Measurements from ENCODE around the gene TBC1D4.
A peak's percentile ranks its signal among the peaks of the same experiment; 100 is the strongest.

TBC1D4 gene

GRCh38 chr13:75426421-75426820 is 55.5 kb downstream of the TBC1D4 start:
- Histone ChIP-seq H3K27ac (ENCODE audit: low read depth, low read length) (no peak overlapping the region), H3K23ac (ENCODE audit: low read length) (no peak overlapping the region), H3K4me2 (ENCODE audit: low read length) (no peak overlapping the region), H2BK120ac (ENCODE audit: insufficient read depth, low read length, poor library complexity) (no peak overlapping the region), H3K18ac (ENCODE audit: low read length) (no peak overlapping the region), H3K14ac (ENCODE audit: low read length) (no peak overlapping the region), H2AK5ac (ENCODE audit: low read length) (no peak overlapping the region), H4K12ac (ENCODE audit: low read depth, low read length) (no peak overlapping the region), H2AFZ (ENCODE audit: insufficient read depth, low read length, poor library complexity) (no peak overlapping the region), H3K79me2 (ENCODE audit: control insufficient read depth, insufficient read depth, low read length, poor library complexity) (no peaks in the 10 kb centered on the region), H3K4me3 (ENCODE audit: low read depth, low read length) (no peak overlapping the region), H3K4ac (ENCODE audit: low read depth, low read length) (no peak overlapping the region), H3K4me1 (ENCODE audit: control insufficient read depth in 1 of 2, insufficient read depth in 2 of 2, low read length in 2 of 2) (no peaks in the 10 kb centered on the region), H3K9ac (ENCODE audit: low read length) (no peak overlapping the region), H3K36me3 (ENCODE audit: control insufficient read depth in 1 of 2, insufficient read depth in 2 of 2, low read length in 2 of 2) (no peaks in the 10 kb centered on the region), H4K91ac (ENCODE audit: low read depth, low read length) (no peak overlapping the region), H2BK12ac (ENCODE audit: low read length) (no peak overlapping the region), H3K27me3 (ENCODE audit: insufficient read depth, low read length) (no peaks in the 10 kb centered on the region), H3K9me3 (ENCODE audit: insufficient read depth, low read depth, low read length) (no peaks in the 10 kb centered on the region), H4K8ac (ENCODE audit: low read depth, low read length) (no peak overlapping the region), H2BK5ac (ENCODE audit: low read depth, low read length, poor library complexity) (no peak overlapping the region), H3K79me1 (ENCODE audit: low read length) (no peaks in the 10 kb centered on the region)
- peak; percentile 11 to 51 for DNase-seq

GRCh38 chr13:75425216-75426009 is 56.6 kb downstream of the TBC1D4 start:
- no peaks in the 10 kb centered on the region for H3K79me1 ChIP-seq (ENCODE audit: low read length)
- no peak overlapping the region for H3K4me2 ChIP-seq (ENCODE audit: low read length)
- H4K12ac ChIP-seq (ENCODE audit: low read depth, low read length) = no peak overlapping the region
- no peak overlapping the region for H3K4ac ChIP-seq (ENCODE audit: low read depth, low read length)
- H4K8ac ChIP-seq (ENCODE audit: low read depth, low read length) = no peak overlapping the region
- no peak overlapping the region for H4K91ac ChIP-seq (ENCODE audit: low read depth, low read length)
- no peak overlapping the region for H3K14ac ChIP-seq (ENCODE audit: low read length)
- H2AFZ ChIP-seq (ENCODE audit: insufficient read depth, low read length, poor library complexity) = no peak overlapping the region
- DNase-seq = no peak
- no peak overlapping the region for H3K9ac ChIP-seq (ENCODE audit: low read length)
- no peaks in the 10 kb centered on the region for H3K4me1 ChIP-seq (ENCODE audit: control insufficient read depth in 1 of 2, insufficient read depth in 2 of 2, low read length in 2 of 2)
- no peaks in the 10 kb centered on the region for H3K79me2 ChIP-seq (ENCODE audit: control insufficient read depth, insufficient read depth, low read length, poor library complexity)
- no peaks in the 10 kb centered on the region for H3K36me3 ChIP-seq (ENCODE audit: control insufficient read depth in 1 of 2, insufficient read depth in 2 of 2, low read length in 2 of 2)
- H2BK120ac ChIP-seq (ENCODE audit: insufficient read depth, low read length, poor library complexity) = no peak overlapping the region
- no peaks in the 10 kb centered on the region for H3K27me3 ChIP-seq (ENCODE audit: insufficient read depth, low read length)
- H2BK5ac ChIP-seq (ENCODE audit: low read depth, low read length, poor library complexity) = no peak overlapping the region
- WGBS (ENCODE audit: extremely low coverage, insufficient coverage, insufficient read length) = no CpG with 5 or more reads among the region's 3 CpGs
- no peak overlapping the region for H2AK5ac ChIP-seq (ENCODE audit: low read length)
- no peaks in the 10 kb centered on the region for H3K9me3 ChIP-seq (ENCODE audit: insufficient read depth, low read depth, low read length)
- no peak overlapping the region for H3K18ac ChIP-seq (ENCODE audit: low read length)
- no peak overlapping the region for H3K23ac ChIP-seq (ENCODE audit: low read length)
- no peak overlapping the region for H3K27ac ChIP-seq (ENCODE audit: low read depth, low read length)
- no peak overlapping the region for H3K4me3 ChIP-seq (ENCODE audit: low read depth, low read length)
- H2BK12ac ChIP-seq (ENCODE audit: low read length) = no peak overlapping the region

GRCh38 chr13:75423946-75424345 is 58.0 kb downstream of the TBC1D4 start:
- DNase-seq = peak; percentile 70 to 78
- H2BK5ac ChIP-seq (ENCODE audit: low read depth, low read length, poor library complexity) = no peak overlapping the region
- H4K12ac ChIP-seq (ENCODE audit: low read depth, low read length) = no peak overlapping the region
- no peak overlapping the region for H3K14ac ChIP-seq (ENCODE audit: low read length)
- no peak overlapping the region for H3K4me3 ChIP-seq (ENCODE audit: low read depth, low read length)
- H3K4me2 ChIP-seq (ENCODE audit: low read length) = no peak overlapping the region
- WGBS (ENCODE audit: extremely low coverage, insufficient coverage, insufficient read length) = no CpG with 5 or more reads among the region's 3 CpGs
- H2AFZ ChIP-seq (ENCODE audit: insufficient read depth, low read length, poor library complexity) = no peak overlapping the region
- no peak overlapping the region for H4K91ac ChIP-seq (ENCODE audit: low read depth, low read length)
- no peaks in the 10 kb centered on the region for H3K79me2 ChIP-seq (ENCODE audit: control insufficient read depth, insufficient read depth, low read length, poor library complexity)
- H2BK12ac ChIP-seq (ENCODE audit: low read length) = no peak overlapping the region
- H3K36me3 ChIP-seq (ENCODE audit: control insufficient read depth in 1 of 2, insufficient read depth in 2 of 2, low read length in 2 of 2) = no peaks in the 10 kb centered on the region
- H3K9me3 ChIP-seq (ENCODE audit: insufficient read depth, low read depth, low read length) = no peaks in the 10 kb centered on the region
- H3K27me3 ChIP-seq (ENCODE audit: insufficient read depth, low read length) = no peaks in the 10 kb centered on the region
- no peak overlapping the region for H3K23ac ChIP-seq (ENCODE audit: low read length)
- no peaks in the 10 kb centered on the region for H3K79me1 ChIP-seq (ENCODE audit: low read length)
- H3K4ac ChIP-seq (ENCODE audit: low read depth, low read length) = no peak overlapping the region
- no peaks in the 10 kb centered on the region for H3K4me1 ChIP-seq (ENCODE audit: control insufficient read depth in 1 of 2, insufficient read depth in 2 of 2, low read length in 2 of 2)
- H2BK120ac ChIP-seq (ENCODE audit: insufficient read depth, low read length, poor library complexity) = no peak overlapping the region
- H3K27ac ChIP-seq (ENCODE audit: low read depth, low read length) = no peak overlapping the region
- H3K18ac ChIP-seq (ENCODE audit: low read length) = no peak overlapping the region
- H3K9ac ChIP-seq (ENCODE audit: low read length) = no peak overlapping the region
- no peak overlapping the region for H4K8ac ChIP-seq (ENCODE audit: low read depth, low read length)
- H2AK5ac ChIP-seq (ENCODE audit: low read length) = no peak overlapping the region

- Histone ChIP-seq H2BK120ac (ENCODE audit: insufficient read depth, low read length, poor library complexity) (no peak overlapping the region), H4K12ac (ENCODE audit: low read depth, low read length) (no peak overlapping the region), H3K4ac (ENCODE audit: low read depth, low read length) (no peak overlapping the region), H2AFZ (ENCODE audit: insufficient read depth, low read length, poor library complexity) (no peak overlapping the region), H3K79me1 (ENCODE audit: low read length) (no peaks in the 10 kb centered on the region), H3K9ac (ENCODE audit: low read length) (no peak overlapping the region), H3K27me3 (ENCODE audit: insufficient read depth, low read length) (no peaks in the 10 kb centered on the region), H3K4me1 (ENCODE audit: control insufficient read depth in 1 of 2, insufficient read depth in 2 of 2, low read length in 2 of 2) (no peaks in the 10 kb centered on the region), H2AK5ac (ENCODE audit: low read length) (no peak overlapping the region), H2BK5ac (ENCODE audit: low read depth, low read length, poor library complexity) (no peak overlapping the region), H3K79me2 (ENCODE audit: control insufficient read depth, insufficient read depth, low read length, poor library complexity) (no peaks in the 10 kb centered on the region), H3K4me2 (ENCODE audit: low read length) (no peak overlapping the region), H4K91ac (ENCODE audit: low read depth, low read length) (no peak overlapping the region), H3K27ac (ENCODE audit: low read depth, low read length) (no peak overlapping the region), H3K36me3 (ENCODE audit: control insufficient read depth in 1 of 2, insufficient read depth in 2 of 2, low read length in 2 of 2) (no peaks in the 10 kb centered on the region), H3K14ac (ENCODE audit: low read length) (no peak overlapping the region), H4K8ac (ENCODE audit: low read depth, low read length) (no peak overlapping the region), H3K18ac (ENCODE audit: low read length) (no peak overlapping the region), H3K4me3 (ENCODE audit: low read depth, low read length) (no peak overlapping the region), H2BK12ac (ENCODE audit: low read length) (no peak overlapping the region), H3K9me3 (ENCODE audit: insufficient read depth, low read depth, low read length) (no peaks in the 10 kb centered on the region), H3K23ac (ENCODE audit: low read length) (no peak overlapping the region)
- DNase-seq = no peak
- WGBS (ENCODE audit: extremely low coverage, insufficient coverage, insufficient read length) = no CpG with 5 or more reads among the region's 1 CpG
Observed at GRCh38 chr13:75422028-75422427, 59.9 kb downstream of the TBC1D4 start.
